Measurements from ENCODE around the gene DNAJC30. TPM values are rescaled to one million over a fixed set of nuclear protein-coding genes. Genes with fewer than 3 reads are reported as not detected.

Gene DNAJC30
- total RNA-seq, 1 experiment from 2014 or later, result 6.8 TPM

GRCh38 chr7:73631558-73631957 lies 51.7 kb downstream of the DNAJC30 start:
- H3K27me3 Mint-ChIP-seq (ENCODE audit: low read depth), result peaks cover 16% of the 10 kb centered on the region
- CTCF ChIA-PET, result interaction anchor here (0.6 to 1.7 kb wide), 4 partner anchors 13 to 333 kb away, joined by 4 to 5 read pairs (median 4); no protein-coding TSS in a partner anchor
- TF ChIP-seq JAZF1 (CRISPR knock-in tag; IDR thresholded peaks at IDR 0.05) (no peak), JUN (CRISPR knock-in tag; IDR thresholded peaks at IDR 0.05) (no peak), ESRRA (CRISPR knock-in tag; IDR thresholded peaks at IDR 0.05; ENCODE audit: borderline replicate concordance) (no peak), ERG (CRISPR knock-in tag; IDR thresholded peaks at IDR 0.05) (no peak), ZNF232 (CRISPR knock-in tag; IDR thresholded peaks at IDR 0.05) (no peak), ZMAT4 (CRISPR knock-in tag; IDR thresholded peaks at IDR 0.05) (no peak), ATF6 (CRISPR knock-in tag; IDR thresholded peaks at IDR 0.05) (no peak), ETV6 (CRISPR knock-in tag; IDR thresholded peaks at IDR 0.05) (no peak), ZNF121 (CRISPR knock-in tag; IDR thresholded peaks at IDR 0.05) (no peak)
- no peaks in the 10 kb centered on the region for H3K36me3 Mint-ChIP-seq
- no peaks in the 10 kb centered on the region for H3K9me3 Mint-ChIP-seq
- H3K4me1 Mint-ChIP-seq, result peaks cover 5% of the 10 kb centered on the region
- no peak overlapping the region for H3K27ac Mint-ChIP-seq
- ATAC-seq, result no peak
- no peak overlapping the region for H3K4me3 Mint-ChIP-seq
- DNase-seq (ENCODE audit: low spot score), result no peak
- POLR2A ChIA-PET, result interaction anchor here (0.6 kb wide), 1 partner anchor 41 kb away, joined by 8 read pairs; no protein-coding TSS in a partner anchor

Small RNAs within 50 kb of the gene (microRNA-seq; reads per million reads assigned to microRNA genes)
- gene MIR4284 (ENCODE audit: borderline number of aligned reads), result not detected

Other genes with a start within 250 kb of the DNAJC30 start
- gene FZD9, start 249.7 kb downstream of the DNAJC30 start, total RNA-seq (2021), result 4.0 to 5.2 TPM (median 4.5 TPM) in 3 replicates
- 64.9 to 66.5 TPM (median 66.3 TPM) in 3 replicates for gene BAZ1B, start 161.2 kb downstream of the DNAJC30 start, total RNA-seq (2021)
- gene BCL7B, start 125.8 kb downstream of the DNAJC30 start, total RNA-seq (2021), result 26.0 to 28.5 TPM (median 27.7 TPM) in 3 replicates
- 28.6 to 32.3 TPM (median 29.0 TPM) in 3 replicates for gene TBL2, start 104.9 kb downstream of the DNAJC30 start, total RNA-seq (2021)
- gene MLXIPL, start 58.9 kb downstream of the DNAJC30 start, total RNA-seq (2021), result 20.4 to 26.6 TPM (median 23.8 TPM) in 3 replicates
- gene VPS37D, start 15.6 kb downstream of the DNAJC30 start, total RNA-seq (2021), result 5.7 to 7.5 TPM (median 5.8 TPM) in 3 replicates
- 80.5 to 91.9 TPM (median 84.4 TPM) in 3 replicates for gene BUD23, start 144 bp upstream of the DNAJC30 start, total RNA-seq (2021)
- gene STX1A, start 36.2 kb upstream of the DNAJC30 start, total RNA-seq (2021), result 17.7 to 20.4 TPM (median 18.5 TPM) in 3 replicates
- 23.8 to 27.6 TPM (median 26.5 TPM) in 3 replicates for gene ABHD11, start 55.3 kb upstream of the DNAJC30 start, total RNA-seq (2021)
- 20.7 to 35.1 TPM (median 34.8 TPM) in 3 replicates for gene CLDN3, start 86.8 kb upstream of the DNAJC30 start, total RNA-seq (2021)
- gene CLDN4, start 147.5 kb upstream of the DNAJC30 start, total RNA-seq (2021), result 32.0 to 54.3 TPM (median 52.5 TPM) in 3 replicates
- 4.3 to 7.7 TPM (median 6.6 TPM) in 3 replicates for gene METTL27, start 159.1 kb upstream of the DNAJC30 start, total RNA-seq (2021)
- 0.28 TPM in 1 of 3 replicates, not detected in the others for gene TMEM270, start 177.7 kb upstream of the DNAJC30 start, total RNA-seq (2021)